COLO668 (cell line): ENCODE measurements around the gene ZFAND6.

Experiments
- DNase-seq: peaks from one replicate; lab custom pipeline; 2025; ENCODE audit not compliant: unreplicated experiment; lab: John Stamatoyannopoulos, UW

Gene ZFAND6

GRCh38 chr15:80049046-80049445 lies 10.4 kb upstream of the ZFAND6 start:
- no peak for DNase-seq

- DNase-seq: no peak
Observed at GRCh38 chr15:80052597-80053304, 6.7 kb upstream of the ZFAND6 start.

GRCh38 chr15:80055933-80056332 lies 3.5 kb upstream of the ZFAND6 start:
- no peak for DNase-seq

- DNase-seq: no peak
Observed at GRCh38 chr15:80058044-80058443, 1.4 kb upstream of the ZFAND6 start.

GRCh38 chr15:80059786-80060355 lies 395 bp downstream of the ZFAND6 start:
- peak; percentile 93 for DNase-seq

DNA sequence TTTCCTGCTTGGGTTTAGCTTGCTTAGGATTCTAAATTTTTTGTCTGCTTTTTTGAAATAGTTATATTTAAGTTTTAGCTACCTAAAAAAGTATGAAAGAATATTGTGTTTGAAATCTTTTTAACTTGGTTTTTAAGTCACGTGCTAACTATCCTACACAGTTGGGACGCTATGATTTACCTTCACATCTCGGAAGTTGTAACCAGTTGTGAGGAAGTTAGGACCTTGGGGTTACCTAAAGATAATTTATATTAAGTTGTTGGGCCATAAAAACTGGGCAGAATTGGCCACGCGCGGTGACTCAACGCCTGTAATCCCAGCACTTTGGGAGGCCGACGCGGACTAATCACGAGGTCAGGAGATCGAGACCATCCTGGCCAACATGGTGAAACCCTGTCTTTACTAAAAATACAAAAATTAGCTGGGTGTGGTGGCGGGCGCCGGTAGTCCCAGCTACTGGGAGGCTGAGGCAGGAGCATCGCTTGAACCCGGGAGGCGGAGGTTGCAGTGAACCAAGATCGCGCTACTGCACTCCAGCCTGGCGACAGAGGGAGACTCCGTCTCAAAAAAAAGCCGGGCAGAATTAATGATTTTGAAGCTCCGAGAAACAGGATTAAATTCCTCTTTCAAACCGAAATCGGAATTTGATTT lies 1.0 kb downstream of the ZFAND6 start:
- peak; percentile 31 for DNase-seq

DNA sequence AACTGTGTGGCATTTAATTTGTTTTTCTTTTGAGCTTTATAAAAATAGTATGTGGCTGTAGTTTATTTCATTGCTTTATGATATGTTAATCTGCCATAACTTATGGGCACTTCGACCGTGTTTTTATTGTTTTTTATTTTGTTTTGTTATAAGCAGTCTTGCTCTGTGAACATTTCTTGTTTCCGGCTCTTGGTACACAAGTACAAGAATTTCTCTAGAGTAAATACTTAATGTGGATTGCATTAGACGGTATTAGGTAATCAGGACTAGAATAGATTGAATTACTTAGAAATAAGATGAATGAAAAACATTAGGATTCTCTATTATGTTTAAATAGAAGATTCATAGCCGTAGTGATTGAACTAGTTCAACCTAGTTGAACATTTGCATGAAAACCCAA lies 2.1 kb downstream of the ZFAND6 start:
- DNase-seq: no peak

- no peak for DNase-seq
Observed at GRCh38 chr15:80066912-80067311, 7.4 kb downstream of the ZFAND6 start.

GRCh38 chr15:80068578-80068977 lies 9.1 kb downstream of the ZFAND6 start:
- no peak for DNase-seq

- no peak for DNase-seq
Observed at GRCh38 chr15:80070840-80071239, 11.4 kb downstream of the ZFAND6 start.

GRCh38 chr15:80071652-80072051 lies 12.2 kb downstream of the ZFAND6 start:
- no peak for DNase-seq

DNA sequence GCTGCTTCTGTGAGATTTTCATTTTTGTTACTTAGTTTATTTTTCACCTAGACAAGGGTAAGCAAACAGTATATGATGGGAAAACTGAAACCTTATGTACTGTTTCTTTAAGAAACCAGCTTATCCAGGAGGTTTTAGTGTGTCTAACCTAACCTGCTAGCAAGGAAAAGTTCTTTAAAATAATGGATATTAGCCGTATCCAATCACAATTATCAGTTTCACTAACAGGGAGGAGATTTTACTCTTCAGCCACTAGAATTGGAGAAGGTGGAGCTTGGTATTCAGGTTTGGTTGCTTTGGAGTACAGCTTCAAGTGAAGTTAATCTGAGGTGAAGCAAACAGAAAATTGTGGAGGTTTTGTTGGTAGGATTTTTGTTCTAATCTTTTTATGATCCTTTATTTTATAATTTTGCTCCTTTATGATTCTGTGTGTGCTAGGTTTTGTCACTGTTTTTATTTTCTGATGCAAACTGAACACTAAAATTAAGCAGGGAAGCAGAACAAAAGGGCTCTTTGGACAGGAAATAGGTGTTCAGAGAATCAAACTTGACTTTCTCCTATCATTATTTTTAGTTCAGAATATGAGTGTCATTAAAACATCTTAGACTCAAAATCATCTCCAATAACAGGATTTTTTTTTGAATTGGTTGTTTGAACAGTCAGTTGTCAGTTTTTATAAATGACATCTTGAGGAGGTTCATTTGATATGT lies 13.0 kb downstream of the ZFAND6 start:
- peak; percentile 32 for DNase-seq

DNA sequence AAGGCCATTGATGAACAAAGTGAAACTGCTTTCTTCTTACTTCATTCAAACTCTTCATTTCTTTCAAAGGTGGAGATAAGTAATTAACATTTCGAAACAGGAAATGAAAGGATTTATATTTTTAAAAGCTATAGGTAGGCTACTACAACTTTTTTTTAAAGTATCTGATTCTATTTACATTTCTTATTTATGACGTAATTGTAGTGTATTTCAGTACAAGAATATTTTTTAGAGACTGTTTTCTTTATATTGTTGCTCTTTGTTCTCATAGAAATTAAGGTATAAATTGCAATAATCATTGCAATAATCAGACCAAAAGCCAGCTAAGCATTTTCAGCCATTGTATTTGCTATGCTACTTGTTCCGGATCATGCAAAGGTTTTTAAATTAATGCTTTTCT lies 13.7 kb downstream of the ZFAND6 start:
- no peak for DNase-seq

DNA sequence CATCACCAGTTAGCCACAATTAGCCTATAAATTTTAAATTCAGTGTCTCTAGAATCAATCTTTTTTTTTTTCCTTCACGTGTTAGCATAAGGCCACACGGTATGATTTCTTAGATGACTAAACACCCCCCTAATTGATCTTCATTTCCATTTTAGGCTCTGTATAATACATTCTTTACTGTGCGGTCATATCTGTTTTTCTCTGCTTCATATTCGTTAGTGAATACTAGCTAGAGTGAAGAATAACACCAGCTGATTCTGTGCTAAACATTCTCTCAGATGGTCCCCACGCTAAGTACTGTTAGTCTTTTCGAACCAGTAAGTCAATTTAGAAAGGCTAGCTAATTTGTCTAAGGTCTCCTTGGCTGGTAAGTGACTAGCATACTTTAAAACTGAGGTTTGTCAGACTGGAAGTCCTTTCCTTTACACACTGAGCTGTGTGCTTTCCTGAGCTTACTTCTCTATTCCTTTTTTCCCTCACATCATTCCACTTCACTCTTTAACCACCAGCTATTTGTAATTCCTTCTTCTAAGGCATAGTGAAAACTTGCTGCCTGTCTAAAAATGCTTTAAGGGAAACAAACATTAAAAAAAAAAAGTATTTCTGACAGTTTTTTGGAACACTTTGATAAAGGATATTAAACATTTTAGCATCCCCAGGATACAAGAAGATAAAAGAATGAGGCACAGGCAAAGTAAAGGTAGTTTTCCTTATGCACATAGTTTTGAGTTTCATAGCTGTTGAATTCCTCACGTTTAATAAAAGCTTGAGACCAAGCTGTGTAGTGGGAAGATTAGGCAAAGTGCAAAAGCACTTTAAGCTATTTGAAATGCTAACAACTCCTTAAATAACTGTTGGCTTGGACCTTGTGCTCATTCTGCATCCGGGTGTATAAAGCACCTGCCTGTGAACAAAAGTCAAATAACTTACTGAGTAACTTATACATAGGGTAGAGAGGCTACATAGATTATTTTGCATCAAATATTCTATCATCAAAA lies 17.1 kb downstream of the ZFAND6 start:
- DNase-seq: no peak

- DNase-seq: no peak
Observed at GRCh38 chr15:80081390-80081789, 21.9 kb downstream of the ZFAND6 start.

DNA sequence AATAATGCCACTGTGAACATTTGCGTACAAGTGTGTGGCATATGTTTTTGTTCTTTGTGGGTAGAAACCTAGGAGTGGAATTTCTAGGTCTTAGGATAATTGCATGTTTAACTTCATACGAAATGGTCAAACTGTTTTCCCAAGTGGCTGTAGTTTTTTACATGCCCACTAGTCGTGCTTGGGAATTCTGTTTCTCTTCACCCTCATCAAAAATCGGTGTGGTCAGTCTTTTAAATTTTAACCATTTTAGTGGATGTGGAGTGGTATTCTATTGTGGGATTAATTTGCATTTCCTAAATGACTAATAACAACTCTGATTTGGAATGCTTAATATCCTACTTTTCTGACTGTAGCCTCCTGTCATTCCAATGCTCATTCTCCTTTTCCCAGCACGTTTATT lies 27.6 kb downstream of the ZFAND6 start:
- DNase-seq: no peak

GRCh38 chr15:80090041-80090440 lies 30.6 kb downstream of the ZFAND6 start:
- DNase-seq: no peak

GRCh38 chr15:80090879-80091503 lies 31.5 kb downstream of the ZFAND6 start:
- no peak for DNase-seq

GRCh38 chr15:80093854-80094418 lies 34.5 kb downstream of the ZFAND6 start:
- peak; percentile 14 for DNase-seq

DNA sequence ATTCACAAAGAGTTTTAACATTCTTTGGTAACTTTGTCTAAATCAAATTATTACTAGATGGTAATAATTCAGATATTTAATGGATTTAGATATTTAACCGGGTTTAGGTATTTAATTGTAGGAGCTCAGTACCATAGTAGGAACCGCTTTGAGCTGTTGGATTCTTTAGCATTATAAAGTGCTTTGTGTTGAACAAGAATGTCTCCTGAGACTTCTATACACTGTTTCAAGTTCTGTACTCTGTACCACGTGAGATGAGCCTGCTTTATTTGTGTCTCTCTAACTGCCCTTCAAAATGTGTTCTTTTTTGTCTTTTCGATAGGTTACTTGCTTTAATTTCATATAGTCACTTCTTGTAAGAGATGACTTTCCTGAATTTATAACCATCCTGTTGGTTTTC lies 36.0 kb downstream of the ZFAND6 start:
- DNase-seq: no peak
